Lower leg skin (tissue), 4 donors: ENCODE results near the gene LHB. TPM values are rescaled to one million over a fixed set of nuclear protein-coding genes. Genes with fewer than 3 reads are reported as not detected.

Experiments used
- DNase-seq, 2 donors: peaks; one replicate each; pipeline ENCODE4 v3.0.0-alpha.2; 2019; ENCODE audit warnings: low spot score in 2 of 2
- H3K4me3 ChIP-seq: fragments of 200-600 bp; sonication (generic); 2 replicates; pipeline ENCODE4 v1.5.1; 2017; ENCODE audit warnings: mild to moderate bottlenecking, low read depth; ENCODE audit not compliant: poor library complexity, severe bottlenecking
- POLR2A ChIP-seq, 2 donors: fragments of 450-650 bp; IDR thresholded peaks; one replicate each; pipeline ENCODE4 v1.6.1; 2016 to 2017; ENCODE audit warnings: antibody characterized with exemption in 2 of 2, mild to moderate bottlenecking in 1 of 2, moderate library complexity in 1 of 2
- WGBS, 2 donors: methylation state at CpG; one replicate each; pipeline ENCODE4 v1.1.5; 2018; 5-methylcytosine and 5-hydroxymethylcytosine counted together
- intact Hi-C: fragments of 100-400 bp; cut with DNase I; formaldehyde crosslinking; loops from one replicate; pipeline ENCODE4 v1.15.0; 2023; ENCODE audit warnings: low total_unique reads
- total RNA-seq, 4 donors: library from RNA; depleted of rRNA; stranded (reverse); fragments of >200 nt; gene quantifications; one replicate each; pipeline ENCODE4 v1.1.0, GENCODE V29; 2016
- TF ChIP-seq, protein P1 (sequence below), 3 donors: fragments of 450-650 bp; IDR thresholded peaks; one replicate each; pipeline ENCODE4 v1.5.1; 2016; ENCODE audit warnings: antibody characterized with exemption in 3 of 3, mild to moderate bottlenecking in 3 of 3, moderate library complexity in 2 of 3

LHB gene
- total RNA-seq, 4 donors from 2014 or later, result 1.2 to 4.2 (median 1.8) TPM; not detected in 1

DNA sequence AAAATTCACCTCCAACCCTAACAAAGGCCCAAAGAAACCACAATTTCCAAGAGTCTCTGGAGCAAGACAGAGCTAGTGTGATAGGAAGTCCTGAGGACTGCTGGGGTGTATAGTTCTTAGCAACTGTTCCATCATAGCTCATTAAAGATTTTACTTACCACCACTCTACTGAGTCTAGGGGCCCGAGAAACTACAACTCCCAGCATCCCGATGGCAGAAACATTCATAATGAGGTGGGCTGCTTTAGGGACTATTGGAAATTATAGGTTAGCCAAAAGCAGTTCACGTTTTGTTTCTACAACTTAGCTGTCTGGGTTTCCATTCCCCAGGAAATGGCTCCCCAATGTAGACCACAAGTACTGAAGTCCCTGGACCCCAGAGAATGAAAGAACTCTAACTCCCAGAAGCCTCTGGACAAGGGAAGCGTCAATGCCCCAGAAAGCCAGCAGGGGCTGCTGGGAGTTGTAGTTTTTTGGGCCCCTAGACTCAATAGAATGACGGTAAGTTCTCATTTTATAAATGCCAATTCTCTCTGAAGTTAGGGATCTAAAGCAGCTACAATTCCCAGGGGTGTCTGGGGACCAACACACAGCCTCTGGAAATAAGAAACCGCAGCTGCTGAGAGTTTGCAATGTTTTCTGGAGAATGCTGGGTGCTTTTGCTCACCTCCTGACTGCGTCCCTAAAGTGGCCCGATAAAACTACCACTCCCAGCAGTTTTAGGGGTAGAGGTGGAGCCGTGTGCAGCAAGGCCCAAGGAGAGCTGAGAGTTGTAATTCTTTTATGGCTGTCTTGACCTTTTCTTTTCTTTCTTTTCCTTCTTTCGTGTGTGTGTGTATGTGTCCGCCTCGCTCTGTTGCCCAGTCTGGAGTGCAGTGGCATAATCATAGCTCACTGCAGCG, 40.7 kb downstream of the LHB start:
- H3K4me3 ChIP-seq, result no peak overlapping the region
- WGBS, 2 donors, result 88 to 91% methylated on average over 13 of the region's 13 CpGs
- intact Hi-C loops, result no loop called here
- TF ChIP-seq POLR2A (IDR thresholded peaks at IDR 0.05), result no peak
- TF ChIP-seq, protein P1, sequence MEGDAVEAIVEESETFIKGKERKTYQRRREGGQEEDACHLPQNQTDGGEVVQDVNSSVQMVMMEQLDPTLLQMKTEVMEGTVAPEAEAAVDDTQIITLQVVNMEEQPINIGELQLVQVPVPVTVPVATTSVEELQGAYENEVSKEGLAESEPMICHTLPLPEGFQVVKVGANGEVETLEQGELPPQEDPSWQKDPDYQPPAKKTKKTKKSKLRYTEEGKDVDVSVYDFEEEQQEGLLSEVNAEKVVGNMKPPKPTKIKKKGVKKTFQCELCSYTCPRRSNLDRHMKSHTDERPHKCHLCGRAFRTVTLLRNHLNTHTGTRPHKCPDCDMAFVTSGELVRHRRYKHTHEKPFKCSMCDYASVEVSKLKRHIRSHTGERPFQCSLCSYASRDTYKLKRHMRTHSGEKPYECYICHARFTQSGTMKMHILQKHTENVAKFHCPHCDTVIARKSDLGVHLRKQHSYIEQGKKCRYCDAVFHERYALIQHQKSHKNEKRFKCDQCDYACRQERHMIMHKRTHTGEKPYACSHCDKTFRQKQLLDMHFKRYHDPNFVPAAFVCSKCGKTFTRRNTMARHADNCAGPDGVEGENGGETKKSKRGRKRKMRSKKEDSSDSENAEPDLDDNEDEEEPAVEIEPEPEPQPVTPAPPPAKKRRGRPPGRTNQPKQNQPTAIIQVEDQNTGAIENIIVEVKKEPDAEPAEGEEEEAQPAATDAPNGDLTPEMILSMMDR (IDR thresholded peaks at IDR 0.05), result no peak
- no peak for DNase-seq

- WGBS, 2 donors, result 28 to 29% methylated on average over 17 to 18 of the region's 19 CpGs
- H3K4me3 ChIP-seq, result no peak overlapping the region
- peak; percentile 51 to 95 for DNase-seq
- TF ChIP-seq, protein P1 (IDR thresholded peaks at IDR 0.05), result peak in 1 of 3 donors; percentile 77
- no peak for TF ChIP-seq POLR2A (IDR thresholded peaks at IDR 0.05)
- intact Hi-C loops, result no loop called here
Measured at GRCh38 chr19:48970923-48971395, 45.9 kb downstream of the LHB start.

DNA sequence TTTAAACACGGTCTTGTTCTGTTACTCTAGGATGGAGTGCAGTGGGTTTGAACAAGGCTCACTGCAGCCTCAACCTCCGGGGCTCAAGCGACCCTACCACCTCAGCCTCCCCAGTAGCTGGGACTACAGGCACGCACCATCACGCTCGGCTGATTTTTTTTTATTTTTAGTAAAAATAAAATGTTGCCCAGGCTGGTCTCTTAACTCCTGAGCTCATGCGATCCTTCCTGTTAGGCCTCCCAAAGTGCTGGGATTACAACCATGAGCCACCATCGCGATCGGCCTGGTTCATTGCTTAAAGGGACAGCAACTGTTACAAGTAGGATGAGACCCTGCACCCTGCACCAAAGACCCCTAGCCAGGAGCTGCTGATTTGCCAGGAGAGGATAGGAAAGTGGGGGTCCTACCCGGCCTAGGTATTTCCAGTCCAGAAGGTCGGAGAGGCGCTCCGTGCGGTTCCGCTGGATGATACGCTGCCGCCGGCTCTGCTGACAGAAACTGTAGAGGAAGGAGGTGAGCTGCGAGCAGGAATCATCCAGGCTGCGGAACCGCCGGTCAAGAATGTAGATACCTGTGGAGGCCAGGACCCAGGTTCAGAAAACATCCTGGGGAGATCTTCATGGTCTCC, 46.6 kb downstream of the LHB start:
- no peak overlapping the region for H3K4me3 ChIP-seq
- TF ChIP-seq, protein P1 (IDR thresholded peaks at IDR 0.05), result no peak
- TF ChIP-seq POLR2A (IDR thresholded peaks at IDR 0.05), result no peak
- 89 to 93% methylated on average over 23 of the region's 23 CpGs for WGBS, 2 donors
- intact Hi-C loops, result no loop called here
- no peak for DNase-seq

DNA sequence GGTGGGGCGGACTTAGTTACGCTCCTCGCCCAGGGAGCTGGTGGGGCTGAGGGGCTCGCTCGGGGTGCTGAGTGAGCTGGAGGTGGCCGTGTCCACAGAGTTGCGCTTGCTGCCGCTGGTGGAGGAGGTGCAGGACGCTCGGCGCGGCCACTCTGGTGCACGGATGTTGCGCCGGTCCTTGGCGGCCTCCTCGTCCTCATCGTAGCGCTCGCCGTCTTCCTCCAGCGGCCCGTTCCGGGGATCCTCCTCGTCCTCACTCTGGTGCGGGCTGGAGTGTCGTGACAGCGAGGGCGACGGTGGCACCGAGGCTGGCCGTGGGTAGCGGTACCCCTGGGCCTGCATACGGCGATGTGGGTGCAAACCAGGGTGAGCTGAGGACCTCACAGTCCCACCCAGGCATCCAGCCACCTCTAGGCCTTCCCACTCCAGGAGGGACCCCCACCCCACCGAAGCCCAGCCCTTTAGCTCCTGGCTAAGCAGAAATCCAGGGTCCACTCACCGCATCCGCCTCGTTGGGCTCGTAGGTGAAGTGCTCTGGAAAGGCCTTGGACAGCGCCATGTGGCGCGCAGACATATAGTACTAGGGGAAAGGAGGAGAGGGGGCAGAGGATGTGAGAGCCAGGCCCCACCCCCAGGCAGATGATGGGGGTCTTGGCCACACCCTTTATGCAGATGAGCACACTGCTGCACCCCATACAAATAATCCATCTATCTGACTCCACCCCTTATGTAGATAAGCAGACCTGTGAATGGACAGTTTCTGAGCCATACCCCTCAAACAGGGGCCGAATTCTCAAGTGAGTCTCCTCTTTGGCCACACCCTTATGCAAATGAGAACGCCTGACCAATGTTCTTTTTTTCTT, 47.4 kb downstream of the LHB start:
- WGBS, 2 donors, result 91 to 95% methylated on average over 39 to 43 of the region's 45 CpGs
- no peak for TF ChIP-seq POLR2A (IDR thresholded peaks at IDR 0.05)
- TF ChIP-seq, protein P1 (IDR thresholded peaks at IDR 0.05), result no peak
- no peak overlapping the region for H3K4me3 ChIP-seq
- intact Hi-C loops, result no loop called here
- no peak for DNase-seq

GRCh38 chr19:48968813-48969218, 48.1 kb downstream of the LHB start:
- WGBS, 2 donors, result 66 to 67% methylated on average over 15 of the region's 15 CpGs

More at GRCh38 chr19:48968813-48969218, 48.1 kb downstream of the LHB start:
- TF ChIP-seq POLR2A (IDR thresholded peaks at IDR 0.05), result no peak
- TF ChIP-seq, protein P1 (IDR thresholded peaks at IDR 0.05), result no peak
- intact Hi-C loops, result no loop called here
- H3K4me3 ChIP-seq, result no peak overlapping the region
- no peak for DNase-seq
